ENCODE results near the gene ZNF354B. TPM values are rescaled to one million over a fixed set of nuclear protein-coding genes. Genes with fewer than 3 reads are reported as not detected.

Gene ZNF354B
- total and polyA plus RNA-seq, 2 of the 8 experiments (the other 6 are each of a cell fraction or from before 2014, with no cell fraction given): 5.0 to 10.8 TPM

DNA sequence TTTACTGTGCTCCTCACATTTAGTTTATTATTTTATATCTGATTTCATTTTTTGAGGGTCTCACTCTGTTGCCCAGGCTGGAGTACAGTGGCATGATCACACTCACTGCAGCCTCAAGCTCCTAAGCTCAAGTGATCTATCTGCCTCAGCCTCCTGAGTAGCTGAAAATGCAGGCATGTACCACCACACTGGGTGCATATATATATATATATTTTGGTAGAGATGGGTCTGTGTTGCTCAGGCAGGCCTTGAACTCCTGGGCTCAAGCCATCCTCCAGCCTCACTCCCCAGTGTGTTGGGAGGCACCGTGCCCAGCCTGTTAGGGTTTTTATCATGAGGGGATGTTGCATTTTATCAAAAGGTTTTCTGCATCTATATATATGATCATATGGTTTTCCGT is 39.8 kb upstream of the ZNF354B start:
- no peak overlapping the region for H3K23ac ChIP-seq (ENCODE audit: insufficient read length)
- no peaks in the 10 kb centered on the region for H4K20me1 ChIP-seq (replicated peaks in 1 of 2; ENCODE audit: control insufficient read depth in 1 of 2, insufficient read depth in 2 of 2, low read length in 2 of 2)
- H2BK5ac ChIP-seq (ENCODE audit: low read depth, low read length): no peak overlapping the region
- no peaks in the 10 kb centered on the region for H3K27me3 ChIP-seq (replicated peaks in 1 of 4; ENCODE audit: control insufficient read depth in 3 of 4, extremely low read depth in 1 of 4, insufficient read depth in 3 of 4, low read length in 3 of 4)
- H3K4ac ChIP-seq (replicated peaks; ENCODE audit: insufficient read length, low read depth, low read length): no peak overlapping the region
- H3K79me2 ChIP-seq (ENCODE audit: control insufficient read depth in 1 of 2, insufficient read depth in 2 of 2, low read length in 2 of 2): no peaks in the 10 kb centered on the region
- no peak overlapping the region for H3K18ac ChIP-seq (ENCODE audit: extremely low read depth, low read length)
- no peak overlapping the region for H3K14ac ChIP-seq (ENCODE audit: insufficient read length)
- no peak overlapping the region for H3K9ac ChIP-seq (replicated peaks in 1 of 4; ENCODE audit: extremely low read depth in 1 of 4, low read depth in 3 of 4, low read length in 3 of 4)
- no peaks in the 10 kb centered on the region for H3K36me3 ChIP-seq (ENCODE audit: control insufficient read depth in 2 of 4, insufficient read depth in 4 of 4, low read length in 3 of 4)
- ChIA-PET CTCF (ENCODE audit: partially characterized antibody) (no interaction called here), POLR2A (ENCODE audit: partially characterized antibody) (no interaction called here)
- no peak overlapping the region for H3K4me3 ChIP-seq (ENCODE audit: extremely low read depth in 1 of 4, insufficient read depth in 2 of 4, low read depth in 3 of 4, low read length in 4 of 4)
- no peak overlapping the region for H3K56ac ChIP-seq (replicated peaks; ENCODE audit: insufficient read length, low read depth, low read length)
- peaks cover 4 to 22% of the 10 kb centered on the region in 2 experiments; a peak in 2 of 4 replicates for H3K9me3 ChIP-seq (ENCODE audit: insufficient read depth in 2 of 2, low read depth in 1 of 2, low read length in 1 of 2)
- H2AK5ac ChIP-seq (ENCODE audit: low read depth, low read length): no peak overlapping the region
- DNase-seq (ENCODE audit: low read depth in 1 of 2, low spot score in 2 of 2) (no peak), FAIRE-seq (no peak)
- no peak overlapping the region for H2BK15ac ChIP-seq (ENCODE audit: low read length)
- H2BK120ac ChIP-seq (replicated peaks; ENCODE audit: low read depth, low read length): no peak overlapping the region
- no peaks in the 10 kb centered on the region for H3K23me2 ChIP-seq (ENCODE audit: low read depth, low read length)
- no peak overlapping the region for H4K5ac ChIP-seq (ENCODE audit: insufficient read length, low read depth, low read length)
- H3K4me2 ChIP-seq (ENCODE audit: insufficient read depth in 1 of 2, low read depth in 2 of 2, low read length in 2 of 2): no peak overlapping the region
- H3K79me1 ChIP-seq (ENCODE audit: low read depth, low read length): no peaks in the 10 kb centered on the region
- H4K8ac ChIP-seq (ENCODE audit: extremely low read depth, insufficient read depth, low read length): no peak overlapping the region
- no peak overlapping the region for H3K27ac ChIP-seq (ENCODE audit: low read depth, low read length)
- H3K4me1 ChIP-seq (replicated peaks in 1 of 4; ENCODE audit: control insufficient read depth in 3 of 4, insufficient read depth in 4 of 4, low read length in 3 of 4): no peaks in the 10 kb centered on the region
- 94% methylated on average over 2 of the region's 2 CpGs; no CpG with 5 or more reads in 1 of the 2 experiments for WGBS, 2 experiments (ENCODE audit: extremely low coverage in 1 of 2, insufficient coverage in 1 of 2, insufficient read length in 1 of 2, insufficient replicate concordance in 2 of 2, low coverage in 1 of 2, low lambda C conversion rate in 2 of 2, missing lambda C conversion rate in 1 of 2)
- H4K91ac ChIP-seq (replicated peaks; ENCODE audit: insufficient read length, low read length): no peak overlapping the region
- no peak overlapping the region for H2BK20ac ChIP-seq (ENCODE audit: low read length)
- H2BK12ac ChIP-seq (ENCODE audit: low read depth, low read length): no peak overlapping the region
- H2AFZ ChIP-seq (ENCODE audit: low read length): no peak overlapping the region
- no peak for TF ChIP-seq RFX5 (IDR thresholded peaks at IDR 0.05; ENCODE audit: borderline replicate concordance, low read depth, low read length)
- TF ChIP-seq SIX5 (IDR thresholded peaks at IDR 0.05; ENCODE audit: low read depth, low read length): no peak
- no peak for TF ChIP-seq KDM4A (IDR thresholded peaks at IDR 0.05; ENCODE audit: low read depth, low read length, severe bottlenecking)
- no peak for TF ChIP-seq RBBP5 (IDR thresholded peaks at IDR 0.05; ENCODE audit: borderline replicate concordance, low read depth, low read length)
- TF ChIP-seq CBX8 (IDR thresholded peaks at IDR 0.05; ENCODE audit: borderline replicate concordance, low read depth, low read length): no peak
- TF ChIP-seq GABPA (IDR thresholded peaks at IDR 0.05; ENCODE audit: borderline replicate concordance, insufficient read depth, low read length): no peak
- no peak for TF ChIP-seq CBX5 (IDR thresholded peaks at IDR 0.05; ENCODE audit: low read depth, low read length)
- TF ChIP-seq EP300 (IDR thresholded peaks at IDR 0.05; ENCODE audit: borderline replicate concordance in 1 of 2, low read depth in 2 of 2, low read length in 2 of 2): no peak
- TF ChIP-seq JUND (IDR thresholded peaks at IDR 0.05; ENCODE audit: low read length): no peak
- no peak for TF ChIP-seq TAF7 (optimal IDR thresholded peaks at IDR 0.05; ENCODE audit: borderline replicate concordance, low read depth, low read length)
- TF ChIP-seq KDM5A (IDR thresholded peaks at IDR 0.05; ENCODE audit: low read length): no peak
- TF ChIP-seq RAD21 (IDR thresholded peaks at IDR 0.05 in 1 of 2, conservative IDR thresholded peaks at IDR 0.05 in 1 of 2; ENCODE audit: low read depth in 2 of 2, low read length in 2 of 2): no peak
- no peak for TF ChIP-seq MAX (IDR thresholded peaks at IDR 0.05)

All from H1 (cell line).